Measurements from ENCODE around the gene GMDS. TPM values are rescaled to one million over a fixed set of nuclear protein-coding genes. Genes with fewer than 3 reads are reported as not detected.

GMDS gene
- total and polyA plus RNA-seq, 2 of the 8 experiments (the other 6 are each of a cell fraction or from before 2014, with no cell fraction given): 16.8 to 50.0 TPM

- TF ChIP-seq POLR2AphosphoS5 (IDR thresholded peaks at IDR 0.05; ENCODE audit: low read depth, low read length): no peak
- TF ChIP-seq BRCA1 (IDR thresholded peaks at IDR 0.05; ENCODE audit: low read depth, low read length): no peak
- TF ChIP-seq CEBPB (IDR thresholded peaks at IDR 0.05; ENCODE audit: low read depth, low read length): no peak
- no peak for TF ChIP-seq CBX8 (IDR thresholded peaks at IDR 0.05; ENCODE audit: borderline replicate concordance, low read depth, low read length)
These were observed 585.6 kb downstream of the GMDS start (continued) for GRCh38 chr6:1659816-1660215.
